A549 (cell line): Measurements from ENCODE around the gene SLC7A4. TPM values are rescaled to one million over a fixed set of nuclear protein-coding genes. Genes with fewer than 3 reads are reported as not detected.

Experiments used
- ATAC-seq, 2 experiments: fragments of 200-7000 bp in 1 of 2; fragments of >200 bp in 1 of 2; cut with Nextera tagmentation in 1 of 2; cut with Tn5 transposase in 1 of 2; 3 replicates each; pipeline versions ENCODE4 v1.8.0 to v1.9.1; 2018 to 2020; ENCODE audit warnings: mild to moderate bottlenecking in 1 of 2, moderate library complexity in 1 of 2
- CTCF ChIA-PET: fragments of 300-600 bp; sonication (Branson Sonifier 250); formaldehyde crosslinking; extraction: SDS; loops from one replicate; lab custom pipeline; 2021; ENCODE audit warnings: antibody characterized with exemption, inconsistent platforms; lab: Yijun Ruan, JAX
- POLR2A ChIA-PET: fragments of 350-600 bp; formaldehyde crosslinking; extraction: SDS; loops from one replicate; lab custom pipeline; 2021; ENCODE audit warnings: antibody characterized with exemption, inconsistent platforms; lab: Yijun Ruan, JAX
- DNase-seq, 2 experiments: peaks; one replicate each; pipeline versions ENCODE4 v3.0.0 to v3.0.0-alpha.2; 2011 to 2016; ENCODE audit warnings: low read depth in 1 of 2, low spot score in 1 of 2
- FAIRE-seq: peaks from 2 replicates; lab custom pipeline; 2011; peaks lifted over from hg19 to GRCh38; lab: Jason Lieb, UNC
- H3K27ac ChIP-seq, 2 experiments: fragments of >200 bp; sonication (Bioruptor Twin); formaldehyde crosslinking; 3 replicates each; pipeline ENCODE4 v1.5.1; 2016 to 2017
- H3K4me1 ChIP-seq: fragments of >200 bp; sonication (Bioruptor Twin); formaldehyde crosslinking; 3 replicates; pipeline ENCODE4 v1.6.1; 2016
- H3K4me2 ChIP-seq: fragments of >200 bp; sonication (Bioruptor Twin); formaldehyde crosslinking; 3 replicates; pipeline ENCODE4 v1.6.1; 2016
- H3K4me3 ChIP-seq: fragments of >200 bp; sonication (Bioruptor Twin); formaldehyde crosslinking; 3 replicates; pipeline ENCODE4 v1.5.1; 2016
- H3K9me3 ChIP-seq: fragments of >200 bp; sonication (Bioruptor Twin); formaldehyde crosslinking; 3 replicates; pipeline ENCODE4 v1.6.1; 2016
- CBX2 ChIP-seq: fragments of 200-600 bp; sonication (generic); IDR thresholded peaks from 2 replicates; pipeline ENCODE4 v1.6.1; 2016; ENCODE audit warnings: low read depth, mild to moderate bottlenecking, borderline replicate concordance
- CBX8 ChIP-seq: fragments of 200-600 bp; sonication (generic); IDR thresholded peaks from 2 replicates; pipeline ENCODE4 v1.6.1; 2016
- CHD4 ChIP-seq: fragments of 200-600 bp; sonication (generic); IDR thresholded peaks from 2 replicates; pipeline ENCODE4 v1.6.1; 2016; ENCODE audit warnings: antibody characterized with exemption, mild to moderate bottlenecking, borderline replicate concordance
- E2F6 ChIP-seq: IDR thresholded peaks from 2 replicates; pipeline ENCODE4 v1.6.1; 2012; ENCODE audit warnings: low read depth, borderline replicate concordance
- EHF ChIP-seq: fragments of 250-450 bp; sonication (Bioruptor Pico); IDR thresholded peaks from 2 replicates; pipeline ENCODE4 v1.5.0; 2020; ENCODE audit warnings: mild to moderate bottlenecking
- EHMT2 ChIP-seq: fragments of 200-600 bp; sonication (generic); IDR thresholded peaks from 2 replicates; pipeline ENCODE4 v1.6.1; 2016; ENCODE audit warnings: antibody characterized with exemption, low read depth, mild to moderate bottlenecking, moderate library complexity
- EP300 ChIP-seq, 2 experiments: fragments of >200 bp; sonication (Bioruptor Twin); formaldehyde crosslinking; IDR thresholded peaks; 2 replicates in 1 of 2; 3 replicates in 1 of 2; pipeline ENCODE4 v1.6.1; 2016 to 2017
- ESRRA ChIP-seq: fragments of 150-350 bp; IDR thresholded peaks from 2 replicates; pipeline ENCODE4 v1.6.1; 2014; ENCODE audit warnings: mild to moderate bottlenecking, low read length, borderline replicate concordance
- FOSB ChIP-seq: fragments of 250-450 bp; sonication (Bioruptor Pico); IDR thresholded peaks from 2 replicates; pipeline ENCODE4 v1.5.0; 2020; ENCODE audit warnings: mild to moderate bottlenecking, moderate library complexity
- FOXS1 ChIP-seq: fragments of 250-450 bp; sonication (Bioruptor Pico); IDR thresholded peaks from 2 replicates; pipeline ENCODE4 v1.5.0; 2020; ENCODE audit warnings: mild to moderate bottlenecking, moderate library complexity
- GATA3 ChIP-seq: IDR thresholded peaks from 2 replicates; pipeline ENCODE4 v1.6.1; 2012; ENCODE audit warnings: borderline replicate concordance
- HEYL ChIP-seq: fragments of 250-450 bp; sonication (Bioruptor Pico); IDR thresholded peaks from 2 replicates; pipeline ENCODE4 v1.8.0; 2021; ENCODE audit warnings: mild to moderate bottlenecking, moderate library complexity
- HOXA7 ChIP-seq: fragments of 250-450 bp; sonication (Bioruptor Pico); IDR thresholded peaks from 2 replicates; pipeline ENCODE4 v1.5.0; 2020; ENCODE audit warnings: mild to moderate bottlenecking, moderate library complexity
- HOXB13 ChIP-seq: fragments of 250-450 bp; sonication (Bioruptor Pico); IDR thresholded peaks from 2 replicates; pipeline ENCODE4 v1.5.0; 2020; ENCODE audit warnings: low read depth, mild to moderate bottlenecking, moderate library complexity
- HOXB5 ChIP-seq: fragments of 250-450 bp; sonication (Bioruptor Pico); IDR thresholded peaks from 2 replicates; pipeline ENCODE4 v1.5.0; 2020; ENCODE audit warnings: mild to moderate bottlenecking, moderate library complexity
- JUNB ChIP-seq: fragments of >200 bp; sonication (Bioruptor Twin); formaldehyde crosslinking; IDR thresholded peaks from 2 replicates; pipeline ENCODE4 v1.6.1; 2016
- KDM5A ChIP-seq: fragments of 200-600 bp; sonication (generic); IDR thresholded peaks from 2 replicates; pipeline ENCODE4 v1.6.1; 2016; ENCODE audit warnings: antibody characterized with exemption, mild to moderate bottlenecking
- MAFK ChIP-seq: fragments of 450-650 bp; IDR thresholded peaks from 2 replicates; pipeline ENCODE4 v1.6.1; 2014; ENCODE audit not compliant: partially characterized antibody
- MAZ ChIP-seq: fragments of 150-350 bp; IDR thresholded peaks from 2 replicates; pipeline ENCODE4 v1.6.1; 2014; ENCODE audit warnings: antibody characterized with exemption, low read depth, low read length, borderline replicate concordance
- NFE2L2 ChIP-seq: fragments of 150-350 bp; conservative IDR thresholded peaks from 2 replicates; pipeline ENCODE4 v1.6.1; 2014; ENCODE audit warnings: low read length
- POLR2A ChIP-seq: IDR thresholded peaks from 2 replicates; pipeline ENCODE4 v1.6.1; 2012; ENCODE audit warnings: mild to moderate bottlenecking, low read length
- POLR2AphosphoS2 ChIP-seq: conservative IDR thresholded peaks from 2 replicates; pipeline ENCODE4 v1.6.1; 2012; ENCODE audit warnings: low read length, improper control_type of control experiment, inconsistent platforms
- RARB ChIP-seq: fragments of 250-450 bp; sonication (Bioruptor Pico); IDR thresholded peaks from 2 replicates; pipeline ENCODE4 v1.8.0; 2021; ENCODE audit warnings: mild to moderate bottlenecking, moderate library complexity
- RFX5 ChIP-seq: fragments of 450-650 bp; IDR thresholded peaks from 2 replicates; pipeline ENCODE4 v1.7.1; 2014; ENCODE audit warnings: antibody characterized with exemption, mild to moderate bottlenecking, moderate library complexity
- RNF2 ChIP-seq: fragments of 200-600 bp; sonication (generic); IDR thresholded peaks from 2 replicates; pipeline ENCODE4 v1.6.1; 2016; ENCODE audit warnings: low read depth, mild to moderate bottlenecking, antibody characterized with exemption, moderate library complexity, borderline replicate concordance
- SMC3 ChIP-seq: fragments of >200 bp; sonication (Bioruptor Twin); formaldehyde crosslinking; IDR thresholded peaks from 3 replicates; pipeline ENCODE4 v1.6.1; 2018; ENCODE audit warnings: inconsistent platforms
- SREBF2 ChIP-seq: fragments of 450-650 bp; IDR thresholded peaks from 2 replicates; pipeline ENCODE4 v1.6.1; 2014; ENCODE audit warnings: mild to moderate bottlenecking, moderate library complexity
- TFCP2L1 ChIP-seq: fragments of 250-450 bp; sonication (Bioruptor Pico); IDR thresholded peaks from 2 replicates; pipeline ENCODE4 v1.5.0; 2021; ENCODE audit warnings: mild to moderate bottlenecking
- TP53 ChIP-seq: fragments of 250-450 bp; sonication (Bioruptor Pico); IDR thresholded peaks from 2 replicates; pipeline ENCODE4 v1.5.0; 2021; ENCODE audit warnings: mild to moderate bottlenecking, moderate library complexity
- ZC3H11A ChIP-seq: fragments of 450-650 bp; IDR thresholded peaks from 2 replicates; pipeline ENCODE4 v1.6.1; 2014; ENCODE audit warnings: antibody characterized with exemption, mild to moderate bottlenecking
- ZNF302 ChIP-seq: fragments of 250-450 bp; sonication (Bioruptor Pico); IDR thresholded peaks from 2 replicates; pipeline ENCODE4 v1.9.0; 2021; ENCODE audit warnings: inconsistent platforms, mild to moderate bottlenecking, moderate library complexity
- WGBS: methylation state at CpG from one replicate; pipeline ENCODE4 v1.1.6; 2017; ENCODE audit errors: missing lambda C conversion rate; 5-methylcytosine and 5-hydroxymethylcytosine counted together
- polyA plus RNA-seq, 4 experiments: library from polyadenylated mRNA; depleted of rRNA in 3 of 4; stranded (reverse); fragments of >200 nt; fragmentation: RNase III in 1 of 4; extraction: RNeasy Plus Mini Kit Qiagen cat#74134 plus additional on column Dnase treatment in 1 of 4; gene quantifications; 2 replicates in 3 of 4; 3 replicates in 1 of 4; pipeline ENCODE4 v1.2.3, GENCODE V29; 2011 to 2017
- TF ChIP-seq, protein P1 (sequence below): fragments of >200 bp; sonication (Bioruptor Twin); formaldehyde crosslinking; IDR thresholded peaks from 3 replicates; pipeline ENCODE4 v1.6.1; 2016
- TF ChIP-seq, protein P2 (sequence below): IDR thresholded peaks from 2 replicates; pipeline ENCODE4 v1.6.1; 2012

SLC7A4 gene
- polyA plus RNA-seq, 2 of the 4 experiments (the other 2 are of a cell fraction): not detected

GRCh38 chr22:20983081-20983771 lies 49.1 kb downstream of the SLC7A4 start:
- FAIRE-seq (no peak), DNase-seq (no peak), ATAC-seq (no peak)
- TF ChIP-seq EHF (CRISPR knock-in tag) (no peak), MAZ (no peak), JUNB (no peak), HEYL (CRISPR knock-in tag) (no peak), CBX2 (no peak), RARB (no peak)
- ChIA-PET CTCF (interaction anchor here (1.1 to 2.7 kb wide), 3 partner anchors 12 to 97 kb away, joined by 7 to 9 read pairs (median 8); no protein-coding TSS in a partner anchor), POLR2A (interaction anchor here (1.0 to 3.7 kb wide), 3 partner anchors 16 to 98 kb away, joined by 3 to 22 read pairs (median 12); no protein-coding TSS in a partner anchor)
- Histone ChIP-seq H3K9me3 (peaks cover 6% of the 10 kb centered on the region; the same call in 1 of the 3 replicates), H3K4me3 (peak overlapping the region; percentile 73), H3K27ac (peak overlapping the region; percentile 92 to 97; a peak in 5 of 6 replicates), H3K4me1 (peaks cover 11% of the 10 kb centered on the region; the same call in 2 of the 3 replicates), H3K4me2 (peak overlapping the region; percentile 90)
- WGBS: 75% methylated on average over 4 of the region's 5 CpGs

- H3K4me3 ChIP-seq: peak overlapping the region; percentile 73
- DNase-seq: no peak
- peak overlapping the region; percentile 92 to 97 for H3K27ac ChIP-seq
- 7% methylated on average over 5 of the region's 12 CpGs for WGBS
- H3K4me1 ChIP-seq: peaks cover 11% of the 10 kb centered on the region; the same call in 2 of the 3 replicates
- H3K9me3 ChIP-seq: peaks cover 8% of the 10 kb centered on the region; the same call in 1 of the 3 replicates
- ChIA-PET CTCF (interaction anchor here (0.7 to 2.7 kb wide), 11 partner anchors 9 to 179 kb away, joined by 3 to 10 read pairs (median 4); no protein-coding TSS in a partner anchor), POLR2A (interaction anchor here (0.5 to 3.7 kb wide), 21 partner anchors 8 to 188 kb away, joined by 3 to 22 read pairs (median 4); partner anchors contain the start of genes LRRC74B and THAP7)
- ATAC-seq: peak; percentile 14 to 58; a peak in 4 of 6 replicates
- peak overlapping the region; percentile 90 for H3K4me2 ChIP-seq
- TF ChIP-seq MAFK: no peak
- no peak for TF ChIP-seq ESRRA
- TF ChIP-seq RNF2: no peak
- TF ChIP-seq TFCP2L1: no peak
- no peak for TF ChIP-seq FOSB (CRISPR knock-in tag)
- TF ChIP-seq CHD4: no peak
- no peak for TF ChIP-seq ZNF302 (CRISPR knock-in tag)
- TF ChIP-seq EHMT2: no peak
- TF ChIP-seq SMC3: no peak
- TF ChIP-seq RARB: no peak
- TF ChIP-seq HOXB13 (CRISPR knock-in tag): no peak
- no peak for TF ChIP-seq TP53 (CRISPR knock-in tag)
- no peak for TF ChIP-seq CBX2
- no peak for TF ChIP-seq CBX8
- TF ChIP-seq ZC3H11A: no peak
- TF ChIP-seq FOXS1 (CRISPR knock-in tag): no peak
- FAIRE-seq: no peak
Observed at GRCh38 chr22:20982563-20982882, 49.8 kb downstream of the SLC7A4 start.

DNA sequence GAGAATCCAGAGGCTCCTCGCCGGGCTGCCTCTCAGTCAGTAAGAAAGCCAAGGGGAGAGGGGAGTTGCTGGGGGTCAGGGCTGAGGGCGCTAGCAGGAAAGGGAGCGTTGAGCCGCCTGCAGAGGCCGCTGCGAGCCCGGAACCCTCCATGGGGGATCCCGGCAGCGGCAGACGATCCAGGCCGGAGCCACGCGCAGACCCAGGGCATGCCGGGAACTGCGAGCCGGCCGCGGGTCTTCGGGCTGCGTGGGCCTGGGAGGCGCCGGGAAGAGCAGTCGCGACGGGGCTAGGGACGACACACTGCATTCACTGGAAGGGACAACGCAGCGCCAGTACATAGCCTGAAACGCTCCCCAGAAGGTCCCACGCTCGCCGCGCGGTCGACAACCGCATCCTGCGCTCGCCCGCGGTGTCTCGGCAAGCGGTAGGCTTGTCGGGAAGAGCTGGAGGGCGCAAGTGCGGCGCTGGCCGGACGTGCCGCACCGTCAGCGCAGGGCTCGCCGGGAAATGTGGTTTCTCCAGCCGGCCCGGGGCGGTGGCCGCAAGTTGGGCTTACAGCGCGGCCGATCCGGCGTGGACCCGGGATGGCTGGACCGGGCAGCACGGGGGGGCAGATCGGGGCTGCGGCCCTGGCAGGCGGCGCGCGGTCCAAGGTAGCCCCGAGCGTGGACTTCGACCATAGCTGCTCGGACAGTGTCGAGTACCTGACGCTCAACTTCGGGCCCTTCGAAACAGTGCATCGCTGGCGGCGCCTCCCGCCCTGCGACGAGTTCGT lies 50.4 kb downstream of the SLC7A4 start, which contains the start of gene LZTR1:
Gene LZTR1 (plus strand): TSS at position 511 of the 776 bp plus-strand sequence. CDS start 75 bp downstream, at position 586.
- Histone ChIP-seq H3K4me2 (peak within 1 kb of the TSS; percentile 90), H3K4me3 (peak within 1 kb of the TSS; percentile 73), H3K27ac (peak within 1 kb of the TSS; percentile 92 to 97), H3K4me1 (peaks cover 11% of the 10 kb centered on the region; the same call in 2 of the 3 replicates), H3K9me3 (peaks cover 8% of the 10 kb centered on the region; the same call in 1 of the 3 replicates)
- WGBS: under 1% methylated on average over 23 of the region's 87 CpGs
- peak; percentile 55 to 75 for DNase-seq
- no peak for FAIRE-seq
- ChIA-PET CTCF (interaction anchor here (0.7 to 2.7 kb wide), 13 partner anchors 10 to 178 kb away, joined by 3 to 10 read pairs (median 4); partner anchors contain the start of gene AIFM3), POLR2A (interaction anchor here (0.5 to 3.7 kb wide), 21 partner anchors 8 to 188 kb away, joined by 3 to 22 read pairs (median 4); partner anchors contain the start of genes LRRC74B and THAP7)
- peak; percentile 91 to 96 for ATAC-seq
- TF ChIP-seq, protein P1, sequence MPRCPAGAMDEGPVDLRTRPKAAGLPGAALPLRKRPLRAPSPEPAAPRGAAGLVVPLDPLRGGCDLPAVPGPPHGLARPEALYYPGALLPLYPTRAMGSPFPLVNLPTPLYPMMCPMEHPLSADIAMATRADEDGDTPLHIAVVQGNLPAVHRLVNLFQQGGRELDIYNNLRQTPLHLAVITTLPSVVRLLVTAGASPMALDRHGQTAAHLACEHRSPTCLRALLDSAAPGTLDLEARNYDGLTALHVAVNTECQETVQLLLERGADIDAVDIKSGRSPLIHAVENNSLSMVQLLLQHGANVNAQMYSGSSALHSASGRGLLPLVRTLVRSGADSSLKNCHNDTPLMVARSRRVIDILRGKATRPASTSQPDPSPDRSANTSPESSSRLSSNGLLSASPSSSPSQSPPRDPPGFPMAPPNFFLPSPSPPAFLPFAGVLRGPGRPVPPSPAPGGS: peak; percentile 73; the same call in 2 of the 3 replicates
- TF ChIP-seq EHF (CRISPR knock-in tag) (0 out of 2 replicates have a peak, but pooled peaks have one; percentile 48), HOXB13 (CRISPR knock-in tag) (peak; percentile 79; the same call in 1 of the 2 replicates), HOXB5 (CRISPR knock-in tag) (peak; percentile 78), POLR2A (peak; percentile 92), GATA3 (0 out of 2 replicates have a peak, but pooled peaks have one; percentile 9), HOXA7 (no peak), TP53 (CRISPR knock-in tag) (0 out of 2 replicates have a peak, but pooled peaks have one; percentile 15), CHD4 (no peak), EP300 (IDR thresholded peaks at IDR 0.05) (no peak), RFX5 (no peak), SREBF2 (no peak), POLR2AphosphoS2 (no peak), NFE2L2 (no peak), KDM5A (no peak), E2F6 (peak; percentile 85)
- TF ChIP-seq, protein P2, sequence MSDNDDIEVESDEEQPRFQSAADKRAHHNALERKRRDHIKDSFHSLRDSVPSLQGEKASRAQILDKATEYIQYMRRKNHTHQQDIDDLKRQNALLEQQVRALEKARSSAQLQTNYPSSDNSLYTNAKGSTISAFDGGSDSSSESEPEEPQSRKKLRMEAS: peak; percentile 95
